ENCODE data around the gene MBOAT2.

GRCh38 chr2:9032536-9033255 is 29.2 kb upstream of the MBOAT2 start:
- no peak for TF ChIP-seq EZH2 (IDR thresholded peaks at IDR 0.05; ENCODE audit: borderline replicate concordance, low read depth, low read length, poor library complexity, severe bottlenecking)
- TF ChIP-seq, protein P1, sequence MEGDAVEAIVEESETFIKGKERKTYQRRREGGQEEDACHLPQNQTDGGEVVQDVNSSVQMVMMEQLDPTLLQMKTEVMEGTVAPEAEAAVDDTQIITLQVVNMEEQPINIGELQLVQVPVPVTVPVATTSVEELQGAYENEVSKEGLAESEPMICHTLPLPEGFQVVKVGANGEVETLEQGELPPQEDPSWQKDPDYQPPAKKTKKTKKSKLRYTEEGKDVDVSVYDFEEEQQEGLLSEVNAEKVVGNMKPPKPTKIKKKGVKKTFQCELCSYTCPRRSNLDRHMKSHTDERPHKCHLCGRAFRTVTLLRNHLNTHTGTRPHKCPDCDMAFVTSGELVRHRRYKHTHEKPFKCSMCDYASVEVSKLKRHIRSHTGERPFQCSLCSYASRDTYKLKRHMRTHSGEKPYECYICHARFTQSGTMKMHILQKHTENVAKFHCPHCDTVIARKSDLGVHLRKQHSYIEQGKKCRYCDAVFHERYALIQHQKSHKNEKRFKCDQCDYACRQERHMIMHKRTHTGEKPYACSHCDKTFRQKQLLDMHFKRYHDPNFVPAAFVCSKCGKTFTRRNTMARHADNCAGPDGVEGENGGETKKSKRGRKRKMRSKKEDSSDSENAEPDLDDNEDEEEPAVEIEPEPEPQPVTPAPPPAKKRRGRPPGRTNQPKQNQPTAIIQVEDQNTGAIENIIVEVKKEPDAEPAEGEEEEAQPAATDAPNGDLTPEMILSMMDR (conservative IDR thresholded peaks at IDR 0.05; ENCODE audit: low read depth, low read length), result no peak
